Measurements from ENCODE around the gene AFTPH. TPM values are rescaled to one million over a fixed set of nuclear protein-coding genes. Genes with fewer than 3 reads are reported as not detected.

The AFTPH gene
- total RNA-seq, 1 experiment from 2014 or later: 13.5 TPM

- Histone ChIP-seq H2BK5ac (ENCODE audit: insufficient read length, low read length) (no peak overlapping the region), H2AFZ (ENCODE audit: low read length) (no peak overlapping the region), H3K79me1 (ENCODE audit: insufficient read depth, low read depth, low read length, poor library complexity, severe bottlenecking) (peaks cover 2% of the 10 kb centered on the region), H4K8ac (replicated peaks; ENCODE audit: insufficient read length, low read depth, low read length) (no peak overlapping the region), H3K27ac (ENCODE audit: insufficient read length, low read depth, low read length) (no peak overlapping the region), H3K23me2 (ENCODE audit: insufficient read length, low read depth, low read length, poor library complexity, severe bottlenecking) (no peaks in the 10 kb centered on the region), H3K4me2 (ENCODE audit: insufficient read depth, insufficient read length, low read length) (no peak overlapping the region), H3K18ac (ENCODE audit: insufficient read length, low read depth, low read length) (no peak overlapping the region), H4K5ac (ENCODE audit: insufficient read length, low read depth, low read length) (no peak overlapping the region), H3K9me3 (ENCODE audit: control insufficient read depth, low read depth, low read length) (no peaks in the 10 kb centered on the region), H3K79me2 (ENCODE audit: insufficient read depth, low read length) (no peaks in the 10 kb centered on the region), H2AK5ac (ENCODE audit: insufficient read length, low read length) (no peak overlapping the region), H3T11ph (ENCODE audit: low read length) (no peak overlapping the region), H3K56ac (ENCODE audit: insufficient read length, low read depth, low read length) (no peak overlapping the region), H3K27me3 (ENCODE audit: insufficient read depth, low read length) (peaks cover under 1% of the 10 kb centered on the region; the same call in 1 of the 2 replicates), H3K14ac (ENCODE audit: insufficient read depth, low read length) (no peak overlapping the region), H3K4ac (ENCODE audit: low read depth, low read length) (no peak overlapping the region), H3K4me1 (ENCODE audit: insufficient read depth, low read length) (peaks cover 4% of the 10 kb centered on the region; the same call in 1 of the 2 replicates), H3K23ac (ENCODE audit: insufficient read length, low read depth, low read length) (no peak overlapping the region), H2BK20ac (ENCODE audit: low read depth, low read length, poor library complexity, severe bottlenecking) (no peak overlapping the region), H3K9ac (ENCODE audit: extremely low read depth, insufficient read length, low read length) (no peak overlapping the region), H4K91ac (ENCODE audit: insufficient read length, low read depth, low read length) (no peak overlapping the region), H2BK15ac (ENCODE audit: low read depth, low read length) (no peak overlapping the region), H4K20me1 (ENCODE audit: control insufficient read depth, insufficient read depth, insufficient read length) (no peaks in the 10 kb centered on the region), H2BK120ac (ENCODE audit: low read depth, low read length, poor library complexity, severe bottlenecking) (no peak overlapping the region), H2BK12ac (ENCODE audit: insufficient read length, low read depth, low read length) (no peak overlapping the region)
- no peaks in the 10 kb centered on the region for H3K9me3 Mint-ChIP-seq
- WGBS (ENCODE audit: extremely low coverage, insufficient read length, low lambda C conversion rate): no CpG with 5 or more reads among the region's 5 CpGs
- H3K36me3 Mint-ChIP-seq (ENCODE audit: insufficient read depth in 1 of 3, low read depth in 3 of 3): peaks cover 6 to 22% (median 14%) of the 10 kb centered on the region in 3 experiments; a peak in 6 of 7 replicates
- no peak overlapping the region; a peak in 1 of 7 replicates for H3K27ac Mint-ChIP-seq
- peaks cover 54 to 62% of the 10 kb centered on the region in 2 experiments for H3K4me1 Mint-ChIP-seq
- peaks cover 22% of the 10 kb centered on the region for H3K27me3 Mint-ChIP-seq (ENCODE audit: low read depth)
- TF ChIP-seq CTCF (conservative IDR thresholded peaks at IDR 0.05): no peak
- no peak overlapping the region for H3K4me3 Mint-ChIP-seq
- DNase-seq: no peak
Observed at GRCh38 chr2:64637931-64638330, 113.8 kb downstream of the AFTPH start.

All from H9 (cell line).